Inflammatory macrophage treated with lipopolysaccharide for 1 hour (primary cell): ENCODE measurements around the gene SH2B3.

Experiments
- DNase-seq, 2 donors: peaks; one replicate each; pipeline ENCODE4 v3.0.0-alpha.2; 2020 to 2022

SH2B3 gene

GRCh38 chr12:111429828-111430432, 24.2 kb downstream of the SH2B3 start:
- no peak for DNase-seq

- peak; percentile 77 to 85 for DNase-seq
These were observed 25.0 kb downstream of the SH2B3 start for GRCh38 chr12:111430433-111431353.

DNA sequence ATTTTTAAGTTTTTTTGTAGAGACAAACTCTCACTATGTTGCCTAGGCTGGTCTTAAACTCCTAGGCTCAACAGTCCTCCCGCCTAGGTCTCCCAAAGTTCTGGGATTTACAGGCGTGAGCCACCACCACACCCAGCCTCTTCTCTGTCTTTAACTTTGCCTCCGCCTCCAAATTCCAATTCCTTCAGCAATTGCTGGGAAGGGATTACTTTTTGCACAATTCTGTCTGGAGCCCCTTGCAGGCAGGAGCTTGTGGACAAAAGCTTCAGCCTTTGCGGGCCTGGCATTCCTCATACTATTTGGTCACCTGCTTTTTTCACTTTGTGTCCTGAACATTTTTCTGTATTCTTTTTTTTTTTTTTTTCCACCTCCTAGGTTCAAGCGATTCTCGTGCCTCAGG, 26.0 kb downstream of the SH2B3 start:
- DNase-seq, result no peak

DNA sequence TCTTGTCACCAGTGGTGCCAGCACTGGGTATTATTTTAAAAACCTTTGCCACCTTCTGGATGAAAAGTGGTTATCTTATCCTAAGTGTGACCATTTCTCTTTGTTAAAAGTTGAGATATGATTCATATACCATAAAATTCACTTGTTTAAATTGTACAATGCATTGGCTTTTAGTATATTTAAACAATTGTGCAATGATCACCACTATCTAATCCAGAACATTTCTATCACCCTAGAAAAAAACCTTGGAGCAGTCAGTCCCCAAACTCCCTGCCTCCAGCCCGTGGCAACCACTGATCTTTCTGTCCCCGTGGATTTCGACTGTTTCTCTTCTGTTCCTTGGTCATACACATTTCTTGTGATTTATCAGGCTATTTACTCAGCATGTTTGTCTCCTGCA, 28.3 kb downstream of the SH2B3 start:
- no peak for DNase-seq

- peak; percentile 44 to 63 for DNase-seq
These were observed 29.1 kb downstream of the SH2B3 start for GRCh38 chr12:111434680-111435338.

GRCh38 chr12:111435661-111436201, 30.0 kb downstream of the SH2B3 start:
- no peak for DNase-seq

- no peak for DNase-seq
These were observed 30.5 kb downstream of the SH2B3 start for GRCh38 chr12:111436266-111436665.

GRCh38 chr12:111436811-111437210, 31.1 kb downstream of the SH2B3 start:
- DNase-seq, result no peak

- peak; percentile 89 to 90 for DNase-seq
These were observed 32.2 kb downstream of the SH2B3 start for GRCh38 chr12:111437816-111438454.

GRCh38 chr12:111438481-111438880, 32.8 kb downstream of the SH2B3 start:
- DNase-seq, result no peak

DNA sequence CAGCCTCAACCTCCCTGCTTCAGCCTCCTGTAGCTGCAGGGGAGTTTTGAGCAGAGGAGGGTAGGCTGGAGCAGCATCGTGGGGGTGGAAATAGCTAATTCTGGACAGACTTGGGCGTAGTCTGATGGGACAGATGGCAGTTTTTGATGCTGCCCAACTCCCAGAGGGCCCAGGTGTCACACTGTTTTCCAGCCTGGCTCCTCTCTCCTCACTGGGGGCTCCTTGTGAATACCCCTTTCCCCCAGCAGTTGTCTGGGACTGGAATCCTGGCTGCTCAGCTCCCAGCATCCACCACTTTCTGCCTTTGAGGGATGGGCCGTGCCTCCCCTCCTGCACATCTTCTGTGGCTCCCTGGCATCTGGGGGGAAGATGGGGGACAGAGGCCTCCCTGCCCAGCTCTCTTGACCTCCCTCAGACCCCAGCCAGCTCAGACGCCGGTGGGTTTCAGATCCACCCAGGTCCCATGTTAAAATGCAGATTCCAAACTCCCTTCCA, 34.0 kb downstream of the SH2B3 start:
- no peak for DNase-seq

- DNase-seq, result peak; percentile 64 to 65
These were observed 34.4 kb downstream of the SH2B3 start for GRCh38 chr12:111440152-111440551.

DNA sequence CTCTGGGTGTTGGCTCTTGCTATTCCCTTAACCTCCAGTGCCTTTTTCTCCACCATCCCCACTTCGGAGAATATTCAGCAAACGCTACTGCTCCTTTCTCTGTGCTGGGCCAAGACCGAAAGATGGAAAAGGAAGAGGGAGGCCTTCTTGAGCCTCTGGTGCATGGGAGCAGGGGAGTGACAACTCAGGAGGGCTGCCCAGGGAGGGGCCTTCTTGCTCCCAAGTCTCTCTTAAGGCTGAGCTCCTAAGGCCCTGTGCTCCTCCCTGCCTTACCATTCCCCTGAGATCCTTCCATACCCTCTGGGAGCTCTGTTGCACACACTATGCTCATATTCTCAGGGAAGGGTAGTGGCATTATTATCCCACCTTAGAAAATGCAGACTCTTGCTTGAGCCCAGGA, 34.9 kb downstream of the SH2B3 start:
- DNase-seq, result no peak

GRCh38 chr12:111441107-111441928, 35.6 kb downstream of the SH2B3 start:
- no peak for DNase-seq

GRCh38 chr12:111442301-111443045, 36.8 kb downstream of the SH2B3 start:
- no peak for DNase-seq

DNA sequence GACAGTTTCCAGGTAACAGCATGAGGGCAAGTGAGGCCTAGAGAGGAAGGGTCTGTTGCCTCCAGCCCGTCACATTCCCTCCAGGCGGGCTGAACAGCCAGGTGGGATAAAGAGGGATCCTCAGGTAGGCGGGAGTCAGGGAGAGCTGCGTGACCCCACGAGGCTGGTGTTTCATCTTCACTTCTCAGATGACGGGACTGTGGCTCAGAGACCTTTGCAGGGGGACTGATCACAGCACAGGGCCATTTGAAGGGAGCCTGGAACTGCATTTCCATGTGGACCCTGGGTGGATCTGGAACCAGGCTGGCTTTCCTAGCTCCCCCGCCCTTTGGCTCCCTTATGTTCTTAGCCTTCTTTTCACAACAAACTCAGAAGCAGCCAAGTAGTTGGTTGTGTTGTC, 37.4 kb downstream of the SH2B3 start:
- no peak for DNase-seq

GRCh38 chr12:111443586-111443985, 37.9 kb downstream of the SH2B3 start:
- peak; percentile 81 to 96 for DNase-seq

DNA sequence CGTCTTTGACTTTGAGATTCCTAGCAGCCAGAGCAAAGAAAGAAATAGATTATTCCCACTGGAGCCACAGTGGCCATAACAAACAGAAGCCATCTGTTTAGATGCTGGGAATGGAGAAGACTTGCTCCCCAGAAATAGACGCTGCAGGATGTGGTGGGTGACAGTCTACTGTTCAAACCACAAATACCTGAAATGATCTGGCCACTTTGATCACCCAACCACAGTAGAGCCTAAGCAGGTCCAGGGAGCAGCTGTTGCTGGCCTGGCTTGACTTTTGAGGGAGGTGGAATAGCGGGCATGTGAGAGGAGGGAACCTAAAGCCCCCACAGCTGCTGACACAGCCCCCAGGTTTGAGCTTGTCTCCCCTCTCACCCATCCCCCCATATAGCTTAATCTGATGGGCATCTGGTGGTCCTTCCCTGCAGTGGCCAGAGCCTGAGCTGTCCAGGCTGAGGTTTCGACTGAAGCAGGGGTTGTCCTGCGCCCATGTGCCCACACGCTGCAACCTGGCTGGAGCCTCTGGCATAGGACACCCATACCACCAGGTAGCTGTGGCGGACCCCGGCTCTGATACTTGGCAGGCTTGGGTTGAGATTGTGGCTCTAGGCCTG, 38.7 kb downstream of the SH2B3 start:
- DNase-seq, result no peak

DNA sequence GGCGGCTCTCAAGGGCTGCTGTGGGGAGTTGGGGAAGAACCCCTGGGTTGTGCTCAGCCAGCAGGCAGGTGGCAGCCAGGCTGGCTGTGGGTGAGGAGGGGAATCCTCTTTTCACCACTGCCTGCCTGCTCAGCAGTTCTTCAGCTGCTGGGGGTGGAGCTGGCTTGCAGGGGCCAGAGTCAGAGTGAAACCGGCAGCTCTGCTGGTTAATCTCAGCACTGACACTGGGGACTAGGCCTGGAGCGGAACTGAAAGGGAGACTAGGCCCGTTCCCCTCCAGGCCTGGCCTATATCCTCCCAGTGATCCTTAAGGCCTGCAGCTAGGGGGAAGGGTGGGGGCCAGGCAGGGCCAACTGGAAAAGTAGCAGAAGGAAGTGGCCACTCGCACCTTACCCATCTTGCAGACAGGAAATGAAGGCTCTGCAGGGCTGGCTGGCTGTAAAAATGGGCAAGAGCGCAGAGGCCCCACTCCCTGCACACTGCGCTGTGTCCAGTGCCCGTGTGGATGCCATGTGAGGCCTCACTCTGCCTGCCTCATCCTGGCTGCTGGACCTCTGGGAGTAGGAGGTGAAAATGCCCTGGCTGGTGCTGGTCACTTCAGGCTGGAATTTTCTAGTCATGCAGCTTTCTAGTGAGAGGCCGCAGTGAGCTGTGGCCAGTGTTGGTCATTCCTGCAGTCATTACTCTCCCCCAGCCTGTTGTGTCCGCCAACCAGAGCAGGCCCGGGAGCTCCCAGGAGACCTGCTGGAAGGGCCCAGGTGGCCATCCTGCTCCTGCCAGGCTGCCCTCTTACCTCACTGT, 39.4 kb downstream of the SH2B3 start:
- DNase-seq, result peak; percentile 86 to 90
